Measurements from ENCODE around the gene KCNJ9. TPM values are rescaled to one million over a fixed set of nuclear protein-coding genes. Genes with fewer than 3 reads are reported as not detected.
A peak's percentile ranks its signal among the peaks of the same experiment; 100 is the strongest.

Gene KCNJ9
- total and polyA plus RNA-seq, 2 of the 13 experiments (the other 11 are each of a cell fraction or from before 2014, with no cell fraction given), result not detected

- no peak for TF ChIP-seq BCL3 (CRISPR knock-in tag; IDR thresholded peaks at IDR 0.05)
- no peak for TF ChIP-seq ZNF143 (CRISPR knock-in tag; IDR thresholded peaks at IDR 0.05)
- TF ChIP-seq PLRG1 (conservative IDR thresholded peaks at IDR 0.05), result no peak
- TF ChIP-seq NAIF1 (CRISPR knock-in tag; IDR thresholded peaks at IDR 0.05; ENCODE audit: borderline replicate concordance), result no peak
- no peak for TF ChIP-seq BRCA1 (CRISPR knock-in tag; IDR thresholded peaks at IDR 0.05)
- no peak for TF ChIP-seq ZFP62 (CRISPR knock-in tag; IDR thresholded peaks at IDR 0.05)
- TF ChIP-seq ZFP37 (CRISPR knock-in tag; IDR thresholded peaks at IDR 0.05; ENCODE audit: borderline replicate concordance), result no peak
- no peak for TF ChIP-seq ZNF510 (CRISPR knock-in tag; IDR thresholded peaks at IDR 0.05; ENCODE audit: low read depth)
- no peak for TF ChIP-seq ZNF17 (CRISPR knock-in tag; IDR thresholded peaks at IDR 0.05)
- no peak for TF ChIP-seq CEBPZ (IDR thresholded peaks at IDR 0.05; ENCODE audit: low read length)
- no peak for TF ChIP-seq ZNF407 (CRISPR knock-in tag; IDR thresholded peaks at IDR 0.05; ENCODE audit: not compliant biosample characterization)
- TF ChIP-seq ZBTB8A (CRISPR knock-in tag; IDR thresholded peaks at IDR 0.05; ENCODE audit: borderline replicate concordance, low read depth), result no peak
- no peak; the same call in 1 of the 2 replicates for TF ChIP-seq TAF1 (CRISPR knock-in tag; IDR thresholded peaks at IDR 0.05)
- peak; percentile 76 for TF ChIP-seq TARDBP (CRISPR knock-in tag; IDR thresholded peaks at IDR 0.05)
- TF ChIP-seq ZNF124 (CRISPR knock-in tag; IDR thresholded peaks at IDR 0.05), result no peak
- TF ChIP-seq TFAP4 (IDR thresholded peaks at IDR 0.05; ENCODE audit: borderline replicate concordance, low read depth), result peak; percentile 79
Observed at GRCh38 chr1:160053548-160054365, 27.6 kb upstream of the KCNJ9 start (continued).
